ENCODE data around the gene TFEB.

The TFEB gene

DNA sequence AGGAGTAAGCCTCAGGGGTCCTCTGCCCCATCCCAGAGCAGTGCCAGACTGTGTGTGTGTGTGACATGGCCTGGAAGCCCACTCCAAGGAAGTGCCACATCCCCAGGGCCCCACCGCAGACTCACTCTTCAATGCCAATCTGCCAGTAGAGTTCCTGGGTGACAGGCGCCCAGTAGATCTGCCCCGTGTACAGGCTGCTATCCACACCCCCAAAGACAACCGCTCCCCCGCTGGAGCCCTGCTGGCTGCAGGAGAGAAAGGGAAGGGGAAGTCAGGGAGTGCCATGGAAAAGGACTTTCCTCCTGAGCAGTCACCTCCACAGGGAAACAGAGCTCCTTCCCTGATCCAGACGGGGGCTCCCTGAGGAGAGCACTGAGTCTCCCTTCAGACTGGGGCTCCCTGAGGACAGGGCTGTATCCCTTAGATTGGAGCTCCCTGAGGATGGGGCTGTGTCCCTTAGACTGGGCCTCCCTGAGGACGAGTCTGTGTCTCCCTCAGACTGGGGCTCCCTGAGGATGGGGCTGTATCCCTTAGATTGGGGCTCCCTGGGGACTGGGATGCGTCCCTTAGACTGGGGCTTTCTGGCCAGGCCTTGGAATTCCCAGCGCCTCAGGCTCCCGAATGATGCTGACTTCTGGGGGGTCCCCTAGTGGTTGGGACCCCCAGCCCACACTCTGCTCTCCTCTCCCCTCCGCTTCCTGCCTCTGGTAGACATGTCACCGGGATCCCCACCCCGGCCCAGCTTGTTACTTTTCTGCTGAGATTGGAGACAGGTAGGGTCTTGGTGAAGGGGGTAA lies 5.2 kb upstream of the TFEB start:
- Histone ChIP-seq H3K4me3 (replicated peaks; ENCODE audit: insufficient read depth, low read length) (no peak overlapping the region), H3K27ac (replicated peaks) (no peak overlapping the region), H3K27me3 (ENCODE audit: insufficient read depth, poor library complexity, severe bottlenecking) (no peaks in the 10 kb centered on the region)
- TF ChIP-seq REST (IDR thresholded peaks at IDR 0.05; ENCODE audit: insufficient replicate concordance, low read depth) (no peak), GABPA (IDR thresholded peaks at IDR 0.05; ENCODE audit: low read depth) (no peak), SPI1 (IDR thresholded peaks at IDR 0.05; ENCODE audit: borderline replicate concordance, low read depth) (no peak), POLR2AphosphoS5 (IDR thresholded peaks at IDR 0.05; ENCODE audit: low read depth) (no peak)
- TF ChIP-seq, protein P1, sequence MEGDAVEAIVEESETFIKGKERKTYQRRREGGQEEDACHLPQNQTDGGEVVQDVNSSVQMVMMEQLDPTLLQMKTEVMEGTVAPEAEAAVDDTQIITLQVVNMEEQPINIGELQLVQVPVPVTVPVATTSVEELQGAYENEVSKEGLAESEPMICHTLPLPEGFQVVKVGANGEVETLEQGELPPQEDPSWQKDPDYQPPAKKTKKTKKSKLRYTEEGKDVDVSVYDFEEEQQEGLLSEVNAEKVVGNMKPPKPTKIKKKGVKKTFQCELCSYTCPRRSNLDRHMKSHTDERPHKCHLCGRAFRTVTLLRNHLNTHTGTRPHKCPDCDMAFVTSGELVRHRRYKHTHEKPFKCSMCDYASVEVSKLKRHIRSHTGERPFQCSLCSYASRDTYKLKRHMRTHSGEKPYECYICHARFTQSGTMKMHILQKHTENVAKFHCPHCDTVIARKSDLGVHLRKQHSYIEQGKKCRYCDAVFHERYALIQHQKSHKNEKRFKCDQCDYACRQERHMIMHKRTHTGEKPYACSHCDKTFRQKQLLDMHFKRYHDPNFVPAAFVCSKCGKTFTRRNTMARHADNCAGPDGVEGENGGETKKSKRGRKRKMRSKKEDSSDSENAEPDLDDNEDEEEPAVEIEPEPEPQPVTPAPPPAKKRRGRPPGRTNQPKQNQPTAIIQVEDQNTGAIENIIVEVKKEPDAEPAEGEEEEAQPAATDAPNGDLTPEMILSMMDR (IDR thresholded peaks at IDR 0.05; ENCODE audit: insufficient read depth, low read length) = no peak
- DNase-seq (ENCODE audit: low read depth in 1 of 2, low spot score in 1 of 2) = no peak

DNA sequence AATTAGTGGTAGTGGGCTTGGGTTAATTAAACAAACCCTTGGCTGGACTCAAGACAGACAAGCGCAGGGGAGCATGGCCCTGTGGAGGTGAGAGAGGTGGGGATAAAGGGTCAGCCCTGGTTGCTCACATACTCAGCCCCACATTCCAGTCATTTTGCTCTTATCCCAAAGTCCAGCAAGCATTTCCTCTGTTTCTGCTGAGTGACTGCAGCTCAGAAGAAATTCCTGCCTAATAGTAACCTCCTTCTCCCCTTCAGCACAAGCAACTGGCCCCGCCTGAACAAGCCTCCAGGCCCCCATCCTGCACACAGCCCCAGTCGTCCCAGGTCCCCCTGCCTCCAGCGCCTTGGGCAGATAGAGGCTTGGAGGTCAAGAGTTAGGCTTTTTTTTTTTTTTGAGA lies 3.6 kb upstream of the TFEB start:
- no peak for DNase-seq (ENCODE audit: low read depth in 1 of 2, low spot score in 1 of 2)
- H3K27me3 ChIP-seq (ENCODE audit: insufficient read depth, poor library complexity, severe bottlenecking) = no peaks in the 10 kb centered on the region
- H3K4me3 ChIP-seq (replicated peaks; ENCODE audit: insufficient read depth, low read length) = no peak overlapping the region

More for the DNA sequence above, 3.6 kb upstream of the TFEB start:
- no peak overlapping the region for H3K27ac ChIP-seq (replicated peaks)
- TF ChIP-seq, protein P1 (IDR thresholded peaks at IDR 0.05; ENCODE audit: insufficient read depth, low read length) = no peak
- no peak for TF ChIP-seq GABPA (IDR thresholded peaks at IDR 0.05; ENCODE audit: low read depth)
- no peak for TF ChIP-seq REST (IDR thresholded peaks at IDR 0.05; ENCODE audit: insufficient replicate concordance, low read depth)
- no peak for TF ChIP-seq POLR2AphosphoS5 (IDR thresholded peaks at IDR 0.05; ENCODE audit: low read depth)
- no peak for TF ChIP-seq SPI1 (IDR thresholded peaks at IDR 0.05; ENCODE audit: borderline replicate concordance, low read depth)
